T-helper 1 cell treated with Interleukin-12 subunit alpha and Interleukin-12 subunit beta and Interleukin-4 antibody, amounts not matched to agents 30 ng/mL and 1 ng/mL, for 36 hours (primary cell): ENCODE results near the gene MOB2. TPM values are rescaled to one million over a fixed set of nuclear protein-coding genes. Genes with fewer than 3 reads are reported as not detected.

Source experiments
- intact Hi-C: fragments of 100-400 bp; cut with micrococcal nuclease; formaldehyde crosslinking; loops from one replicate; pipeline ENCODE4 v1.15.1; 2024
- total RNA-seq: library from RNA; stranded (reverse); gene quantifications from 2 replicates; pipeline ENCODE4 v1.2.3, GENCODE V29; 2022

The MOB2 gene
- 41.7 and 45.1 TPM in 2 replicates for total RNA-seq

- intact Hi-C loops: no loop called here
These were observed at the start of gene MOB2 for GRCh38 chr11:1486054-1486825. TSS of gene MOB2 (minus strand) at chr11:1486779. CDS start at chr11:1486556, 223 bp downstream.

GRCh38 chr11:1534682-1535081, 48.1 kb upstream of the MOB2 start:
- intact Hi-C loops: no loop called here

GRCh38 chr11:1534171-1534570, 47.6 kb upstream of the MOB2 start:
- intact Hi-C loops: no loop called here

DNA sequence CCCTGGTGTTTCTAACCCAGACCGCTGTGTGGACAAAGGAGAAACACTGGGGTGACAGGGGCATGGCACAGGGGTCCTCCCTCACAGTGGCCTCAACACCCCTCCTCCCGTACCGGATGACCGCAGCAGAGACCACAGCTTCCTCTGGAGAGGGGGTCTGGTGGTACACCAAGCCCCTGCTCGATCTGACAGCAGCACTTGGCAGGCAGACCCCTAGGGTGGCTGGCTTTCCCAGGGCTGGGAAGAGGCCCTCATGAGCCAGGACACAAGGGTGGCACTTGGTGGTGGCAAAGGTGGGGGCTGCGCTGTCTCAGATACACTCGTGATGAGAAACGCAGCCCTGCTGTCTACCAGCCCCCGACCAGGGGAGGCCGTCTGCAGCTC, 46.8 kb upstream of the MOB2 start:
- intact Hi-C loops: no loop called here

GRCh38 chr11:1532606-1533341, 46.2 kb upstream of the MOB2 start:
- intact Hi-C loops: no loop called here

DNA sequence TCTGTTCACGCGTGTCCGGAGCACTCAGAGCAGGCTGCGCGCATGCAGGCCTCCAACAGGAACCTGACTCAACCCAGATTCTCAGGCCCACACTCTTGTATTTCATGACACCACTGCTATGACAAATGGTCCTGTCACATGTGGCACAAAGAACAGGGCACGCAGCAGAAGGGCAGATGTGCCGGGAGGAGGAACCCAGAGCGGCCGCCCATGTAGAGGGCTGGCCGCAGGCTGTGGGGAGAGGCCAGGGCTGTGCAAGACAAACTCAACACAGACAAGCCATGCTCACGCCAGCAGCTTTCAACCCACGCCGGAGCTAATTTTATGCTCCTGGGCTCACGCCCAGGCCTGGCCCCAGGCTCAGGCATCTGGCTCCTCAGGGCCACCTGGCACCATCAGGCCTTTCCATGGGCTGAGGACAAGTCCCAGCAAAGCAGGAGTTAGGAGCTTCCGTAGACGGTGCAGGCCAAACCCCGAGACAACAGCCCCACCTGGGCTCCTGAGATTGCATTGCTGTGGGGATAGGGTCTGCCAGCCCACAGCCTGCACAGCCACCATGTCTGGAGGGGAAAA, 45.5 kb upstream of the MOB2 start:
- intact Hi-C loops: no loop called here

DNA sequence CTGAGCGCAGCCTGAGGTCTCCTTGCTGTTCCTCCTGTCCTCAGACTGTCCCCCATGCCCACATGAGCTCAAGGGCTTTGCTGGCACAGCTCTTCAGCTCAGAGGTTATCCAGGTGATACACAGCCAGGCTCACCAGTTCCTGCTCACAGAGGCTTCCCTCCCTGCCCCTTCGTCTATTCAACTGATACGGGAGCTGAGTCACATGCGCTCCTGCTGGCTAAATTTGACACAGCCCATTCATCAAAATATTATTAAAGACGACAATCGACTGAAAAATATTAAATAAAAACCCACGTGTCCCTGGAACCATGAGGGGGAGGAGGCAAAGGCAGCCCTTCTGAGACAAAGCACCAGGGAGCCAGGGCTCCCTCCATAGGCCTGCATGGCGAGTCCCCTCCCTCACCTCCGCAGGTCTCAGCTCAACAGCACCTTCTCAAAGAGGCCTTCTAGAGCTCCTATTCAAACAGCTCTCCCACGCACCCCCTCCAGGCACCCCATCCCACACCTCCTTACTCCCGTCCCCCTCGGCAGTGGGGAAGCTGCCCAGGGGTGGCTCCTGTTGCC, 45.0 kb upstream of the MOB2 start:
- intact Hi-C loops: no loop called here

GRCh38 chr11:1530686-1531448, 44.3 kb upstream of the MOB2 start:
- intact Hi-C loops: no loop called here

- intact Hi-C loops: no loop called here
These were observed 43.2 kb upstream of the MOB2 start for GRCh38 chr11:1529774-1530173.

DNA sequence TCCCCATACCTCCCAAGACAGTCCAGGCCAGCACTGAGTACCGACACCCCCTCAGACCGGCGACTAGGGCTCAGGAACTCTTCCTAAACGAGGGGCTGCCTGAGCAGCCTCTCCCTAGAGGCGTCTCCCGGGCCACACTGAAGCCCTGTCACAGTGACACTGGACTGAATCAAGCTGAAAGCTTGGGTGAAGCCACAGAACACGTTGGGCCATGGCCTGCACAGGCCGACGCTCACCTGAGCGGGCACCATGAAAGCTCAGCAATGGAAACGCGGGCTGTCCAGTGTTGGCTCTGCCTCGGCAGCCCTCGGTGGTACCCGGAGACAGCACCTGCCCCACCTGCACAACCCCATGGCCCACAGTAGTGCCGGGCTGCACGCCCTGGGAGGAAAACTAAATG, 42.7 kb upstream of the MOB2 start:
- intact Hi-C loops: no loop called here

- intact Hi-C loops: no loop called here
These were observed 42.1 kb upstream of the MOB2 start for GRCh38 chr11:1528710-1529109.

GRCh38 chr11:1526785-1527184, 40.2 kb upstream of the MOB2 start:
- intact Hi-C loops: no loop called here

DNA sequence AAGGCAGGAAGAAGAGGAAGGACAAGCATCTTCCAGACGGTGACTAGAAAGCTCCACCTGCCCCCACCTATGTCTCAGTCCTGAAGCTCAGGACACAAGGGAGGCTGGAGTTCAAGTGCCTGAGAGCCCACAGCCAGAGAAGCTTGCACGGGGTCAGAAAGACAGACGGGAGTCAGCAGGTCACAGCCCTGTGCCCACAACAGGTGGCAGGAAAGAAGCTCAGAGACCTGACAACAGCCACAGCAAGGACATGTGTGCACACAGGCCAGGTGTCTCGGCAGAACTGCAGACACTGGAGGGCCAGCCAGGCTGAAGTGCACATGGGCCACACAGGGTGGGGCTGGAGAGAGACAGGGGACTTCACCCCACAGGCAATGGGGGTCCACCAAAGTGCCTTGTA, 37.2 kb upstream of the MOB2 start:
- intact Hi-C loops: no loop called here

GRCh38 chr11:1523077-1523476, 36.5 kb upstream of the MOB2 start:
- intact Hi-C loops: no loop called here

DNA sequence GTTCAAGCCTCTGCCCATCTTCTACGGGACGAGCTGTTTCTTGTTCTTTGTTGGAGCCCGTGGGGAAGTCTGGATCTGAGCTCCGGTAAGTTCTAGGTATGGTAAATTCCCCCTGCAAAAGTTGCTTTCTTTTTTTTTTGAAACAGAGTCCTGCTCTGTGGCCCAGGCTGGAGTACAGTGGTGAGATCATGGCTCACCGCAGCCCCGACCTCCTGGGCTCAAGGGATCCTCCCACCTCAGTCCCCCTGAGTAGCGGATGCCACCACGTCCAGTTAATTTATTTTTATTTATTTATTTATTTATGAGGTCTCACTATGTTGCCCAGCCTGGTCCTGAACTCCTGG, 35.5 kb upstream of the MOB2 start:
- intact Hi-C loops: no loop called here

DNA sequence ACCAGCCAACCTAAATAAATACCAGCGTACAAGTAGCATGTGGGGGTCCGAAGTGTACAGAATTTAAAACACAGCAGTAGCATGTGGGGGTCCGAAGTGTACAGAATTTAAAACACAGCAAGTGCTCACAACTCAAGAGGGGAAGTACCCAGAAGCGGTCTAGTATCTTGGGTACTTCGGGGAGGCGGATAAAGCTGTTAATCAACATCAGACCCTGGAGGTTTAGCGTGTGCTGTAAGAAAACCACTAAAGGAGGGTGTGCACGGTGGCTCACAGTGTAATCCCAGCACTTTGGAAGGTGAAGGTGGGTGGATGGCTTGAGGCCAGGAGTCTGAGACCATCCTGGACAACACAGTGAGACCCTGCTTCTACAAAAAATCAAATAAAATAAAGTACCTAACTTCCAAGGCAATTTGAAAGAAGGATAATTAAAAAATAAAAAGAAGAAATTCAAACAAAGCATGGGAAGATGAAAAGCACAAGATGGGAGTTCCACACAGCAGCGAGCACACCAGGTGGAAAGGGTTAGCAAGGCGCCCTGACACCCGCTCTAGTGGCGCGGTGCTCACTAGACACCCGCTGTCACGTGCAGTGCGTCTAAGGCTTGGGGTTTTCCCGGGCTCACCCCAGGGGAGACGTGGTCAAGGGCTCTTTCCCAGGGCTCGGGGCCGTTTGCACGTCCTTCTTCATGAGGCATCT, 35.0 kb upstream of the MOB2 start:
- intact Hi-C loops: no loop called here

DNA sequence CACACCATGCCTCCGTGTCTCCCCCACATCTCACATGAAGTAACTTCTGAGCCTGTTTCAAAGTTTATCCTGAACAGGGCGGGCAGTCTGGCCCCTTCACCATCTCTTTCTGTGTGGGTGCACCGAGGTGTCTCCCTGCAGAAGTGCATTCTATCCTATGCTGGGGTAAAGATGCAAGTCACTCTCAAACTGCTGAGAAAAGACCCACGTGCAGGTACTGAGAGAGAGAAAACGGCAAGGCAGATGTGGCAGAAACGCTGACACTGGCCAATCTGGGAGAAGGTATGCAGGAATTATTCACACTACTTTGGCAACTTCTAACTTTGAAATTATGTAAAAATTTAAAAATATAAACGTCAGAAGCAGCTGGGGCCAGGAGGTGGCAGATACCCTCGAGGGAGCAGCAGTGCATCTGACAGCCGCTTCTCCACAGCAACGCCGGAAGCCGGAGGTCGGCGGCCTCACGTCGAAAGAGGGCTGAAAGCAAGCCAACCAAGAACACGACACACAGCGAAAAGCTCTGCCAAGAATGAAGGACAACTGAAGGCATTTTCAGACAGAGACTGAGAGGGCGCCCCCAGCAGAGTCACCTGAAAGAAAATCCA, 34.2 kb upstream of the MOB2 start:
- intact Hi-C loops: no loop called here

GRCh38 chr11:1520209-1520662, 33.7 kb upstream of the MOB2 start:
- intact Hi-C loops: no loop called here

DNA sequence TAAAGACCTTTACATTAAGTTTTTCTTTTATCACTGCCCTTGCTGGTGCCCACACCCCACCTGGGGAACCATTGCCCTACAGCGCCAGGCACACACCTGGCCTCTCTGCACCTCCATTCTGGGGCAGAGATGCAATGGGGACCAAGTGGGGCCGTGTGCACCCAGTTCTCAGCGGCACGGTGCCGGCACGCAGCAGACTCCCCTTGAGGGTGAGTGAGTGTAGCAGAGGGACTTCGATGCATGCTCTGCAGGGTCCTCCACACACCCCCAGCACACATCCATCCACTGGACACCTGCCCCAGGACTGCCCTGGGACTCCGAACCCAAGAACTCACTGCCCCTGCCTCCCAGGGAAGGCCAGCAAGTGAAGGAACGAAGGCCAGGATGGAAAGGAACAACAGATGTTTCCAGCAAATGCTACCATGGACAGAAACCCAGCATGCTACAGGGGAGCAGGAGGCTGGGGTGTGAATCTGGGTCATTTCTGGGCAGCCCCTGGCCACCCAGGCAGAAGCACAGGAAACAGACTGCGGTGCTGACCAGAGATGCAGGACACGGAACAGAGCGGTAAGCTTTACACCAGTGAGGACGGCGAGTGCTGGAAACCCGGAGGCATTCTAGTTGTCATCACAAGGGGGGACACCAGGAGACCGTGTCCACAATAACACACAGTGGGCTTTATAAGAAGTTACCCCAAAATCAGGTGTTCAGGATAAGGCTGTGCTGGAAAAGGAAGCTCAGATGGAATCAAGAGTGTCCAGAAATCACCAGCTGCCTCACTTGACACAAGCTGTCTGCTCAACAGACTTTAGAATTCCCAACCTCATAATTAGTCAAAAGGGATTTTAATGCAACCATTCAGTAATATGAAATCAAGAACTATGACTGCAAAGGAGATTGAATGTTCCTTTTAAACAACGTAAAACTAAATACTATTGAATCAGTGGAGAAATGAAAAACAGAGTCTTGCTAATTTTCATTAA, 32.7 kb upstream of the MOB2 start:
- intact Hi-C loops: no loop called here
